GM18499 (cell line): ENCODE data around the gene SH3BP2.

Experiments used
- ATAC-seq: cut with Tn5 transposase; IDR thresholded peaks from one replicate; pipeline ENCODE4 v1.9.1; 2021; ENCODE audit warnings: moderate number of reproducible peaks; ENCODE audit not compliant: insufficient read depth, unreplicated experiment

SH3BP2 gene

GRCh38 chr4:2867758-2868491, 75.0 kb downstream of the SH3BP2 start:
- no peak for ATAC-seq

GRCh38 chr4:2868877-2869487, 76.1 kb downstream of the SH3BP2 start:
- no peak for ATAC-seq

- ATAC-seq, result no peak
Observed at GRCh38 chr4:2869659-2870058, 76.8 kb downstream of the SH3BP2 start.

- no peak for ATAC-seq
Observed at GRCh38 chr4:2870082-2870481, 77.2 kb downstream of the SH3BP2 start.

- no peak for ATAC-seq
Observed at GRCh38 chr4:2871466-2871865, 78.6 kb downstream of the SH3BP2 start.

- ATAC-seq, result no peak
Observed at GRCh38 chr4:2871911-2872310, 79.0 kb downstream of the SH3BP2 start.

GRCh38 chr4:2873329-2873728, 80.4 kb downstream of the SH3BP2 start:
- no peak for ATAC-seq

- no peak for ATAC-seq
Observed at GRCh38 chr4:2874861-2875260, 82.0 kb downstream of the SH3BP2 start.

- no peak for ATAC-seq
Observed at GRCh38 chr4:2875556-2875955, 82.7 kb downstream of the SH3BP2 start.

- ATAC-seq, result no peak
Observed at GRCh38 chr4:2878346-2878745, 85.5 kb downstream of the SH3BP2 start.

GRCh38 chr4:2879026-2879425, 86.1 kb downstream of the SH3BP2 start:
- no peak for ATAC-seq

GRCh38 chr4:2881431-2881830, 88.5 kb downstream of the SH3BP2 start:
- no peak for ATAC-seq

GRCh38 chr4:2882341-2882740, 89.5 kb downstream of the SH3BP2 start:
- ATAC-seq, result no peak

GRCh38 chr4:2886161-2886560, 93.3 kb downstream of the SH3BP2 start:
- no peak for ATAC-seq

- no peak for ATAC-seq
Observed at GRCh38 chr4:2886622-2887021, 93.7 kb downstream of the SH3BP2 start.

GRCh38 chr4:2887343-2887742, 94.5 kb downstream of the SH3BP2 start:
- no peak for ATAC-seq

- no peak for ATAC-seq
Observed at GRCh38 chr4:2888886-2889285, 96.0 kb downstream of the SH3BP2 start.
